HG03378 (cell line): Measurements from ENCODE around the gene LRRC25.
"Not testable (repeated sequence)": the region's sequence is repeated elsewhere in the genome, so short reads cannot be mapped to it uniquely, and the experiment has no call there.

Source experiments
- ATAC-seq: cut with Tn5 transposase; IDR thresholded peaks from one replicate; pipeline ENCODE4 v1.9.1; 2021; ENCODE audit warnings: mild to moderate bottlenecking, moderate library complexity; ENCODE audit not compliant: unreplicated experiment

Gene LRRC25

GRCh38 chr19:18385675-18386542 lies 11.5 kb downstream of the LRRC25 start, which contains the start of gene GDF15:
Gene GDF15 (plus strand): TSS chr19:18386158. CDS start chr19:18386190, 32 bp downstream.
- ATAC-seq: no peak

GRCh38 chr19:18385359-18385674 lies 12.1 kb downstream of the LRRC25 start:
- ATAC-seq: no peak

GRCh38 chr19:18384775-18385174 lies 12.6 kb downstream of the LRRC25 start:
- no peak for ATAC-seq

GRCh38 chr19:18383622-18384021 lies 13.8 kb downstream of the LRRC25 start:
- not testable (repeated sequence) for ATAC-seq

- ATAC-seq: no peak
Observed at GRCh38 chr19:18380843-18381242, 16.6 kb downstream of the LRRC25 start.

GRCh38 chr19:18379803-18380747 lies 17.3 kb downstream of the LRRC25 start:
- ATAC-seq: no peak

GRCh38 chr19:18377026-18377425 lies 20.4 kb downstream of the LRRC25 start:
- ATAC-seq: no peak

GRCh38 chr19:18373892-18374629 lies 23.4 kb downstream of the LRRC25 start:
- peak; percentile 74 for ATAC-seq

GRCh38 chr19:18373407-18373891 lies 24.0 kb downstream of the LRRC25 start:
- ATAC-seq: no peak

- no peak for ATAC-seq
Observed at GRCh38 chr19:18368504-18369222, 28.8 kb downstream of the LRRC25 start.

GRCh38 chr19:18366021-18366435 lies 31.4 kb downstream of the LRRC25 start:
- no peak for ATAC-seq

GRCh38 chr19:18364826-18365528 lies 32.4 kb downstream of the LRRC25 start:
- no peak for ATAC-seq

GRCh38 chr19:18364277-18364825 lies 33.1 kb downstream of the LRRC25 start:
- not testable (repeated sequence) for ATAC-seq

GRCh38 chr19:18363787-18364186 lies 33.6 kb downstream of the LRRC25 start:
- no peak for ATAC-seq

- ATAC-seq: no peak
Observed at GRCh38 chr19:18362934-18363542, 34.4 kb downstream of the LRRC25 start.

GRCh38 chr19:18361646-18362045 lies 35.8 kb downstream of the LRRC25 start:
- ATAC-seq: no peak

GRCh38 chr19:18357041-18357440 lies 40.4 kb downstream of the LRRC25 start:
- ATAC-seq: no peak

GRCh38 chr19:18354743-18355142 lies 42.7 kb downstream of the LRRC25 start:
- not testable (repeated sequence) for ATAC-seq
